Neutrophil (primary cell): Measurements from ENCODE around the gene BANF2.

ENCODE experiments used
- H3K27ac ChIP-seq: fragments of 200-600 bp; sonication (generic); 2 replicates; pipeline ENCODE4 v1.5.1; 2016; ENCODE audit warnings: mild to moderate bottlenecking, moderate library complexity
- H3K27me3 ChIP-seq: fragments of 200-600 bp; sonication (generic); 2 replicates; pipeline ENCODE4 v1.6.0; 2016; ENCODE audit warnings: mild to moderate bottlenecking
- H3K36me3 ChIP-seq: fragments of 200-600 bp; sonication (generic); 2 replicates; pipeline ENCODE4 v1.5.1; 2017
- H3K4me1 ChIP-seq, 2 experiments: fragments of 200-600 bp in 1 of 2; sonication (generic) in 1 of 2; 1 replicate in 1 of 2; 2 replicates in 1 of 2; pipeline versions ENCODE4 v1.5.1 to v1.6.1; 2013 to 2016; ENCODE audit warnings: low read depth in 1 of 2, low read length in 1 of 2, mild to moderate bottlenecking in 1 of 2, moderate library complexity in 1 of 2; ENCODE audit not compliant: control insufficient read depth in 1 of 2, insufficient read depth in 1 of 2
- H3K4me3 ChIP-seq, 2 experiments: fragments of 200-600 bp in 1 of 2; sonication (generic) in 1 of 2; 1 replicate in 1 of 2; 2 replicates in 1 of 2; pipeline ENCODE4 v1.5.1; 2013 to 2016; ENCODE audit warnings: low read depth in 1 of 2, low read length in 1 of 2, mild to moderate bottlenecking in 1 of 2, moderate library complexity in 1 of 2
- H3K9me3 ChIP-seq: fragments of 200-600 bp; sonication (generic); 2 replicates; pipeline ENCODE4 v1.5.1; 2016
- TF ChIP-seq, protein P1 (sequence below): fragments of 200-600 bp; sonication (generic); IDR thresholded peaks from 2 replicates; pipeline ENCODE4 v1.5.1; 2016; ENCODE audit warnings: antibody characterized with exemption

The BANF2 gene

DNA sequence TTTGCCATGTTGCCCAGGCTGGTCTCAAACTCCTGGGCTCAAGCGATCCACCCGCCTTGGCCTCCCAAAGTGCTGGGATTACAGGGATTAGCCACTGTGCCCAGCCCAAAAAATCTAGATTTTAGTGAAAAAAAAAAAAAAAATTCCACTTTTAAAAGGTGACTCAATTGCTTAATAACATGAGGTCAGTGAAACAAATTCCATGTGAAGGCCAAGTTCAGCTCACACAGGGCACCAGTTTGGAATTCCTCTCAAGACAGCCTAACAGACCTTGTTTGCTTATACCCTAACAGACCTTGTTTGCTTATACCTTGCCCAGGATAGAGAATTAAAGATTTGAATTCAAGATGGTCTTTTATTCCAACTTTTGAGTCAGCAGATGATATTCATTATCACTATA, 22.8 kb upstream of the BANF2 start:
- TF ChIP-seq, protein P1, sequence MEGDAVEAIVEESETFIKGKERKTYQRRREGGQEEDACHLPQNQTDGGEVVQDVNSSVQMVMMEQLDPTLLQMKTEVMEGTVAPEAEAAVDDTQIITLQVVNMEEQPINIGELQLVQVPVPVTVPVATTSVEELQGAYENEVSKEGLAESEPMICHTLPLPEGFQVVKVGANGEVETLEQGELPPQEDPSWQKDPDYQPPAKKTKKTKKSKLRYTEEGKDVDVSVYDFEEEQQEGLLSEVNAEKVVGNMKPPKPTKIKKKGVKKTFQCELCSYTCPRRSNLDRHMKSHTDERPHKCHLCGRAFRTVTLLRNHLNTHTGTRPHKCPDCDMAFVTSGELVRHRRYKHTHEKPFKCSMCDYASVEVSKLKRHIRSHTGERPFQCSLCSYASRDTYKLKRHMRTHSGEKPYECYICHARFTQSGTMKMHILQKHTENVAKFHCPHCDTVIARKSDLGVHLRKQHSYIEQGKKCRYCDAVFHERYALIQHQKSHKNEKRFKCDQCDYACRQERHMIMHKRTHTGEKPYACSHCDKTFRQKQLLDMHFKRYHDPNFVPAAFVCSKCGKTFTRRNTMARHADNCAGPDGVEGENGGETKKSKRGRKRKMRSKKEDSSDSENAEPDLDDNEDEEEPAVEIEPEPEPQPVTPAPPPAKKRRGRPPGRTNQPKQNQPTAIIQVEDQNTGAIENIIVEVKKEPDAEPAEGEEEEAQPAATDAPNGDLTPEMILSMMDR: no peak
- H3K4me1 ChIP-seq: peaks cover 13 to 22% of the 10 kb centered on the region in 2 experiments
- no peaks in the 10 kb centered on the region for H3K9me3 ChIP-seq
- H3K36me3 ChIP-seq: no peaks in the 10 kb centered on the region
- H3K27me3 ChIP-seq: no peaks in the 10 kb centered on the region
- H3K27ac ChIP-seq: no peak overlapping the region
- H3K4me3 ChIP-seq: no peak overlapping the region

- no peaks in the 10 kb centered on the region for H3K9me3 ChIP-seq
- peak overlapping the region; percentile 15 for H3K27ac ChIP-seq
- TF ChIP-seq, protein P1: no peak
- H3K36me3 ChIP-seq: no peaks in the 10 kb centered on the region
- H3K4me1 ChIP-seq: peaks cover 19 to 24% of the 10 kb centered on the region in 2 experiments
- no peak overlapping the region for H3K4me3 ChIP-seq
- H3K27me3 ChIP-seq: no peaks in the 10 kb centered on the region
Observed at GRCh38 chr20:17678295-17678694, 21.5 kb upstream of the BANF2 start.

DNA sequence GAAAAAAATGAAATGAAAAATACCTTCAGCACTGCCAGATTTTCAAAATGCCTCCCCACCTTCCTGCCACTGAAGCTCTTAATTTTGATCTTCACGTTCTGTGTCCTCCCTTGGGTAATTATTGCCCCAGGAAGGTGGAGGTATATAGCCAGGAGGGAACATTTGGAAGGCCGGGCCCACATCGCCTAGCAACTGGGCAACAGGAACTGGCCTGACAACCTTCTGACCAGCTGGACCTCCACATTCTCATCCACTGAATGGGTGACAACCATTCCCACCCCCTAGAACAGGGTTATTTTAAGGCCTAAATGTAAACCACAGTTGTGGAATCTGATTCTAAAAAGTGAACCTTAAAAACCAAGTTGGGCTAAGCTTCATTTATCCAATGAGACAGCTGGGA, 20.9 kb upstream of the BANF2 start:
- TF ChIP-seq, protein P1: no peak
- peaks cover 19 to 24% of the 10 kb centered on the region in 2 experiments for H3K4me1 ChIP-seq
- H3K9me3 ChIP-seq: no peaks in the 10 kb centered on the region
- peak overlapping the region; percentile 92 for H3K27ac ChIP-seq
- peaks cover 2% of the 10 kb centered on the region for H3K27me3 ChIP-seq
- H3K36me3 ChIP-seq: no peaks in the 10 kb centered on the region
- no peak overlapping the region for H3K4me3 ChIP-seq

- H3K27ac ChIP-seq: peak overlapping the region; percentile 92
- peaks cover 19 to 24% of the 10 kb centered on the region in 2 experiments for H3K4me1 ChIP-seq
- H3K27me3 ChIP-seq: peaks cover 12% of the 10 kb centered on the region
- no peaks in the 10 kb centered on the region for H3K36me3 ChIP-seq
- TF ChIP-seq, protein P1: no peak
- no peaks in the 10 kb centered on the region for H3K9me3 ChIP-seq
- H3K4me3 ChIP-seq: peak overlapping the region; percentile 77 to 89
Observed at GRCh38 chr20:17679941-17680835, 19.6 kb upstream of the BANF2 start.

- Histone ChIP-seq H3K9me3 (no peaks in the 10 kb centered on the region), H3K36me3 (no peaks in the 10 kb centered on the region), H3K27me3 (peaks cover 16% of the 10 kb centered on the region), H3K27ac (peak overlapping the region; percentile 92), H3K4me3 (peak overlapping the region; percentile 85 to 89), H3K4me1 (peaks cover 19 to 24% of the 10 kb centered on the region in 2 experiments)
- TF ChIP-seq, protein P1: peak; percentile 83
Observed at GRCh38 chr20:17680836-17681725, 18.7 kb upstream of the BANF2 start.
